Measurements from ENCODE around the gene FGD2.

The FGD2 gene

GRCh38 chr6:37061157-37061804 lies 55.8 kb downstream of the FGD2 start:
- DNase-seq: no peak

- no peak for DNase-seq
These were observed 57.0 kb downstream of the FGD2 start for GRCh38 chr6:37062424-37062823.

DNA sequence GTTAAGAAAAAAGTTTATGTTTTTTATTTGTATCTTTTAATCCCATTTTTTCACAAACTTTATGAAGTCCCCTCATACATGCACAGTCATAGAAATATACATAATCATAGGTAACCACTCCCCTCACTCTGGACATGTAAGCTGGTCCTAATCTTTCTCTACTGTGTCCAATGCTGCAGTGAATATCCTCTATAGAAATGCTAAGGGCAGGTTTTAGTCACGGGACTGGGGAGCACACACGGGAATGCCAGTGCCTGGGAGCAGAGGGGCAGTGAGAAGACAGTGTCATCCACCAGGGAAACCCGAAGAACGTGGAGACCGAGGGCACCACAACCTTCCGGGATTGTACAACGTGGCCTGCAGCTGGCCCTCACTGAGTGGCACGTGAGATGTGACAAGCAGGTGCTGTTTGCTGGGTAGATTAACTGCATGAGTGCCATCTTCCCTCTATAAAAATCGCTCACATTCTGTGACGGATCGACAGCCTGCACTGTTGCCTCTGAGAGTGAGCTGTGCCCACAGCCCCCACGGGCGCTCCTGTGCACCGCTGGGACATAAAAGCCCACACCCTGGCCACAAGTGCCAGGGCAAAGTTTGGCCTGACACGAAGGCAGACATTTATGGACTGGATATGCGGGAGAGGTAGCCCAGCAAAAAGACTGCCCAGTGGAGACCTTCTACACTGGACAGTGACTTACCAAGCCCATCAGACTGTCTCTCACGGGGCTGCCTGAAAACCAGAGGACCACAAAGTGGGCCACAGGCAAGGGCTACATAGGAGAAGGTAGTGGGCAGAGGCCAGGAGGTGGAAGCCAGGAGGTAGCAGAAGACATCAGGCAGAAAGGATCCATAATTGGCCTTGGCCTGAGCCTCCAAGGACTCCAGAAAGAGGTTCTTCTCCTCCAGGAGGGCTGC lies 63.2 kb downstream of the FGD2 start:
- no peak for DNase-seq

DNA sequence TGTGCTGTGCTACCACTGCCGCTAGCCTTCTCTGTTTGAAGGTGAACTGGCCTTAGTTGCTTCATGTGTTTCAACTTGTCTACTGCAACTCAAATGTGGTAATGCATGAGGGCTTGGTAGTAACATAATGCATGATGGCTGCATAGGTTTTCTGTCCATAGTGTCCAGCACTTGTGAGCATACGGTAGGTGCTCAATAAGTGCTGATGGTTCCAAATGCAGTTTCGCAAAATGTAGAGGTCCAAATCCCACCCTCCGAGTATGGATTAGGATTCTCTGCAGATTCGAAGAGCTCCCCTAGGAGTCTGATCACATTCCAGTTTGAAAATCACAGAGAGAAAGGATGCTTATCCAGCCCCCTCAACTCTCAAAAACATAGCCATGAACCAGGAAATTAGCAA lies 64.2 kb downstream of the FGD2 start:
- DNase-seq: no peak

- no peak for DNase-seq
These were observed 67.1 kb downstream of the FGD2 start for GRCh38 chr6:37072526-37072925.

- DNase-seq: no peak
These were observed 68.8 kb downstream of the FGD2 start for GRCh38 chr6:37074053-37074827.

DNA sequence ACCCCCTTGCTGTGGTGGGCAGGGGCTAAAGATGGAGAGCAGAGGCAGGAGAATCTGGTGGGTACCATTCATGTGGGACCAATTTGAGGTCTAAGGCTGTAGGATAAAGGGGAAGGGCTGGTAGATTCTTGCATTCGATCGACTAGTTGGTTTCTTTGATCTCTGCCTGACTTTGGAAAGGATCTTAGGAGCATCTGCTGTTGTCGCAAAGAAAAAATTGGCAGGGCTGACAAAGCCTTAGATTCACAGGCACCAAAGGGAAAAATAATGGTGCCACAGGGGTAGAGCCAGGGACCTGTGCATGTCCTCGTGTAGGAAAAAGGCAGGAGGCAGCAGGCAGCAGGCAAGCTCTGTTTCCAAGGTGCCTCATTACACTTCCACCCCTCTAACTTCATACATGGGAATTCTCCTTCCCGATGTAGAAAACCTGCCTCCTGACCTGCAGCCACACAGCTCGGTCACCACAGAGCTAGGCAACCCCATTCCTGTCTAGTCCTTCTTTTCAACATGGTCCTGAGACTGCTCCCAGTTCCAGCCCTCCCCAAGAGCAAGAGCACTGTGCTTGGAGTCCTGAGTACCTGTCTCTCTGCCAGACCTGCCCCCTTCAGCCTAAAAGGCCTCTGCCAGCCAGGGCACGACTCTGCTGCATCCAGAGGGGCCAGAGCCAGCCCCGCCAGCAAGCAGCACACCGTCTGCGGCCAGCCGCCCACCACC lies 71.9 kb downstream of the FGD2 start:
- no peak for DNase-seq

GRCh38 chr6:37077905-37078296 lies 72.4 kb downstream of the FGD2 start:
- DNase-seq: no peak

All from activated CD4-positive, alpha-beta T cell treated with anti-CD3 and anti-CD28 coated beads, Interleukin-2, amount 50 U/mL, for 1 hour (primary cell).